GM18867 (cell line): ENCODE measurements around the gene RASL10B.

Experiments used
- ATAC-seq: cut with Tn5 transposase; IDR thresholded peaks from one replicate; pipeline ENCODE4 v1.9.1; 2021; ENCODE audit warnings: mild to moderate bottlenecking, moderate library complexity; ENCODE audit not compliant: unreplicated experiment

RASL10B gene

GRCh38 chr17:35763767-35764122, 32.3 kb downstream of the RASL10B start:
- ATAC-seq = no peak

- peak; percentile 87 for ATAC-seq
Observed at GRCh38 chr17:35764123-35764991, 32.9 kb downstream of the RASL10B start.

GRCh38 chr17:35765086-35765710, 33.8 kb downstream of the RASL10B start:
- no peak for ATAC-seq

- no peak for ATAC-seq
Observed at GRCh38 chr17:35765756-35766488, 34.5 kb downstream of the RASL10B start.

- ATAC-seq = no peak
Observed at GRCh38 chr17:35766489-35766877, 35.0 kb downstream of the RASL10B start.

GRCh38 chr17:35766903-35767510, 35.6 kb downstream of the RASL10B start:
- no peak for ATAC-seq

GRCh38 chr17:35768797-35769196, 37.4 kb downstream of the RASL10B start:
- ATAC-seq = no peak

- no peak for ATAC-seq
Observed at GRCh38 chr17:35769895-35770486, 38.6 kb downstream of the RASL10B start.

- ATAC-seq = no peak
Observed at GRCh38 chr17:35773129-35773528, 41.7 kb downstream of the RASL10B start.

GRCh38 chr17:35773679-35774425, 42.4 kb downstream of the RASL10B start:
- no peak for ATAC-seq

GRCh38 chr17:35774499-35774898, 43.1 kb downstream of the RASL10B start:
- ATAC-seq = no peak

GRCh38 chr17:35775039-35775438, 43.6 kb downstream of the RASL10B start:
- no peak for ATAC-seq

GRCh38 chr17:35775583-35775982, 44.1 kb downstream of the RASL10B start:
- no peak for ATAC-seq

- no peak for ATAC-seq
Observed at GRCh38 chr17:35778641-35779196, 47.3 kb downstream of the RASL10B start.

- no peak for ATAC-seq
Observed at GRCh38 chr17:35780950-35781349, 49.5 kb downstream of the RASL10B start.

GRCh38 chr17:35784895-35785294, 53.5 kb downstream of the RASL10B start:
- ATAC-seq = no peak

- ATAC-seq = no peak
Observed at GRCh38 chr17:35786941-35787432, 55.5 kb downstream of the RASL10B start.

GRCh38 chr17:35788477-35789368, 57.3 kb downstream of the RASL10B start:
- no peak for ATAC-seq

- ATAC-seq = no peak
Observed at GRCh38 chr17:35790841-35791240, 59.4 kb downstream of the RASL10B start.
